Breast epithelium (tissue), 4 donors: ENCODE measurements around the gene ALB. TPM values are rescaled to one million over a fixed set of nuclear protein-coding genes. Genes with fewer than 3 reads are reported as not detected.
"Not testable (repeated sequence)": the region's sequence is repeated elsewhere in the genome, so short reads cannot be mapped to it uniquely, and the experiment has no call there.

Source experiments
- DNase-seq, 2 donors: peaks; one replicate each; pipeline ENCODE4 v3.0.0-alpha.2; 2019; ENCODE audit warnings: low spot score in 2 of 2
- H3K27ac ChIP-seq, 2 donors: fragments of 200-600 bp; sonication (generic) in 1 of 2; one replicate each; pipeline ENCODE4 v1.5.1; 2016 to 2019; ENCODE audit warnings: mild to moderate bottlenecking in 1 of 2
- H3K27me3 ChIP-seq, 2 donors: fragments of 200-600 bp; sonication (generic) in 1 of 2; one replicate each; pipeline versions ENCODE4 v1.5.1 to v1.6.0; 2017 to 2019; ENCODE audit warnings: control low read depth in 1 of 2, mild to moderate bottlenecking in 1 of 2
- H3K36me3 ChIP-seq: fragments of 200-600 bp; one replicate; pipeline ENCODE4 v1.5.1; 2019
- H3K4me1 ChIP-seq, 2 donors: fragments of 200-600 bp; sonication (generic); one replicate each; pipeline ENCODE4 v1.5.1; 2016 to 2019; ENCODE audit warnings: control low read depth in 1 of 2
- H3K4me3 ChIP-seq, 3 donors: fragments of 200-600 bp; sonication (generic); 1 replicate in 2 of 3; 2 replicates in 1 of 3; pipeline ENCODE4 v1.5.1; 2016 to 2019; ENCODE audit warnings: mild to moderate bottlenecking in 3 of 3, moderate library complexity in 2 of 3
- H3K9me3 ChIP-seq, 2 donors: fragments of 200-600 bp; sonication (generic) in 1 of 2; one replicate each; pipeline ENCODE4 v1.5.1; 2016 to 2019; ENCODE audit warnings: control low read depth in 1 of 2
- POLR2A ChIP-seq: fragments of 450-650 bp; IDR thresholded peaks from one replicate; pipeline ENCODE4 v1.6.1; 2016; ENCODE audit warnings: antibody characterized with exemption, mild to moderate bottlenecking, moderate library complexity
- POLR2AphosphoS5 ChIP-seq, 3 donors: sonication (generic); formaldehyde crosslinking; IDR thresholded peaks; one replicate each; pipeline ENCODE4 v1.6.1; 2017; ENCODE audit warnings: antibody characterized with exemption in 3 of 3
- intact Hi-C: fragments of 100-400 bp; cut with DNase I; formaldehyde crosslinking; loops from one replicate; pipeline ENCODE4 v1.15.1; 2023; ENCODE audit warnings: low total_unique reads
- total RNA-seq, 3 donors: library from RNA; depleted of rRNA; stranded (reverse); fragments of >200 nt; gene quantifications; one replicate each; pipeline ENCODE4 v1.1.0, GENCODE V29; 2016
- TF ChIP-seq, protein P1 (sequence below), 3 donors: fragments of 450-650 bp; IDR thresholded peaks; one replicate each; pipeline ENCODE4 v1.5.1; 2016 to 2017; ENCODE audit warnings: antibody characterized with exemption in 3 of 3, mild to moderate bottlenecking in 3 of 3, moderate library complexity in 3 of 3

The ALB gene
- total RNA-seq, 3 donors from 2014 or later: 0.66 to 9.1 TPM; not detected in 1

DNA sequence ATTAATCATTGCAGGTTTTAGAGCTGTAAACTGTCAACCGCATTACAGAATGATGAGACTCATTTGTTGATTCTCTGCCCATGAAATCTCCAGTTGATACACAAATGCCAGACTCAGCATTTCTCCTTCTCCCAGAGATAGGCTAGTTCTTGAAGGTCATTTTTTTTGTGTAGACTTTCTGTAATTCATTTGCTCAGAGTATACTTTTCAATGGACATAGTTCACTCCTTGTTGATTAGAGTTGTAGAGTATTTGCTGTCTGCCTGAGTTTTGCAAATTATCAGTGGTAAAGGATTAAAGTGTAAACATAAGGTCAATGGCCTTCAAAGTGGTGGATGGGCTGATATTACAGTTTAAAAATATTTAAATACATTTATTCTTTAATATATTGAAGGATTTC lies 15.2 kb upstream of the ALB start:
- intact Hi-C loops: no loop called here
- Histone ChIP-seq H3K9me3 (no peaks in the 10 kb centered on the region), H3K4me1 (no peaks in the 10 kb centered on the region)

DNA sequence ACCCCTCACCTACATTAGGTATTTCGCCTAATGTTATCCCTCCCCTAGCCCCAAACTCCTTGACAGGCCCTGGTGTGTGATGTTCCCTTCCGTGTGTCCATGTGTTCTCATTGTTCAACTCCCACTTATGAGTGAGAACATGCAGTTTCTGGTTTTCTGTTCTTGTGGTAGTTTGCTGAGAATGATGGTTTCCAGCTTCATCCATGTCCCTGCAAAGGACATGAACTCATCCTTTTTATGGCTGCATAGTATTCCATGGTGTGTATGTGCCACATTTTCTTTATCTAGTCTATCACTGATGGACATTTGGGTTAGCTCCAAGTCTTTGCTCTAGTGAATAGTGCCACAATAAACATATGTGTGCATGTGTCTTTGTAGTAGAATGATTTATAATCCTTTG lies 14.4 kb upstream of the ALB start:
- H3K36me3 ChIP-seq, H3K4me3 ChIP-seq, DNase-seq, H3K27me3 ChIP-seq, H3K9me3 ChIP-seq, intact Hi-C loops, H3K27ac ChIP-seq, H3K4me1 ChIP-seq: not testable (repeated sequence)

More for the DNA sequence above, 15.2 kb upstream of the ALB start:
- TF ChIP-seq POLR2AphosphoS5 (IDR thresholded peaks at IDR 0.05) (no peak), POLR2A (no peak)
- TF ChIP-seq, protein P1, sequence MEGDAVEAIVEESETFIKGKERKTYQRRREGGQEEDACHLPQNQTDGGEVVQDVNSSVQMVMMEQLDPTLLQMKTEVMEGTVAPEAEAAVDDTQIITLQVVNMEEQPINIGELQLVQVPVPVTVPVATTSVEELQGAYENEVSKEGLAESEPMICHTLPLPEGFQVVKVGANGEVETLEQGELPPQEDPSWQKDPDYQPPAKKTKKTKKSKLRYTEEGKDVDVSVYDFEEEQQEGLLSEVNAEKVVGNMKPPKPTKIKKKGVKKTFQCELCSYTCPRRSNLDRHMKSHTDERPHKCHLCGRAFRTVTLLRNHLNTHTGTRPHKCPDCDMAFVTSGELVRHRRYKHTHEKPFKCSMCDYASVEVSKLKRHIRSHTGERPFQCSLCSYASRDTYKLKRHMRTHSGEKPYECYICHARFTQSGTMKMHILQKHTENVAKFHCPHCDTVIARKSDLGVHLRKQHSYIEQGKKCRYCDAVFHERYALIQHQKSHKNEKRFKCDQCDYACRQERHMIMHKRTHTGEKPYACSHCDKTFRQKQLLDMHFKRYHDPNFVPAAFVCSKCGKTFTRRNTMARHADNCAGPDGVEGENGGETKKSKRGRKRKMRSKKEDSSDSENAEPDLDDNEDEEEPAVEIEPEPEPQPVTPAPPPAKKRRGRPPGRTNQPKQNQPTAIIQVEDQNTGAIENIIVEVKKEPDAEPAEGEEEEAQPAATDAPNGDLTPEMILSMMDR (IDR thresholded peaks at IDR 0.05): no peak
- Histone ChIP-seq H3K27me3 (no peaks in the 10 kb centered on the region), H3K36me3 (no peaks in the 10 kb centered on the region), H3K4me3 (no peak overlapping the region), H3K27ac (no peak overlapping the region)
- no peak for DNase-seq

DNA sequence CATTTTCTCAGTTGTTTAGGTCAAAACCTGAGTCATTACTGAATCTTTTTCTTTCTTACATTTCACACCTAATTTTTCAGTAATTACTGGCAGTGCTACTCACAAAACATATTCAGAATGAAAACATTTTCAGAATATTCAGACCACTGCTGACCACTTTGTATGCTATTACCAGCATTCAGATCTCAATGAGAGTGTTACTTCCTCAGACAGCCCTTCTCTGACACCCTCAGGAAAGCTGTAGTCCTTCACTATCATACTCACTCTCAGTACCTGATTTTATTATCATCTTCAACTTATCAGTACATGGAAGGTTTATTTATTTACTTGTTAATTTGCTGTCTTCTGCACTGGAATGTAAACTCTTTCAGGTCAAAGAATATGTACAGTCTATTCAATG lies 12.3 kb upstream of the ALB start:
- H3K9me3 ChIP-seq: no peaks in the 10 kb centered on the region
- DNase-seq: no peak
- TF ChIP-seq POLR2A (no peak), POLR2AphosphoS5 (IDR thresholded peaks at IDR 0.05) (no peak)
- TF ChIP-seq, protein P1 (IDR thresholded peaks at IDR 0.05): no peak
- H3K27ac ChIP-seq: no peak overlapping the region
- intact Hi-C loops: no loop called here
- no peaks in the 10 kb centered on the region for H3K4me1 ChIP-seq
- H3K27me3 ChIP-seq: no peaks in the 10 kb centered on the region
- H3K4me3 ChIP-seq: no peak overlapping the region
- no peaks in the 10 kb centered on the region for H3K36me3 ChIP-seq

DNA sequence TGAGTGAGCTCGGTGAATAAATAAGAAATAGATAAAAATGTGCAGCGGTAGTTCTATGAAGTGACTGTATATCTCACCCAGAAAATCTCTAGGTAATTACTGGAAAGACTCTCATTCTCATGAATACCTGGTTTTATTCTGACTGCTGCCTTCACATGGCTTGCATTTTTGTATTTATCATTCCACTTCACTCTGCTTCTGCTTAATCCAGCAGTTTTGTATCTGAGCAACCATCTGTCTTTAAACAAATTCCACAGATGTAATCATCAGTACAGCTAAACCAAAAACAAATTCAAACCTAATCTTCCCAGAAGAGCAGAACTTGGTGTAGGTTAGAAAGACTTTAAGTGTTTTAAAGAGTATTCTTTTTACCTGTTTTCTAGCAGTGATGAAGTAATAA lies 11.2 kb upstream of the ALB start:
- Histone ChIP-seq H3K36me3 (no peaks in the 10 kb centered on the region), H3K9me3 (no peaks in the 10 kb centered on the region), H3K27ac (no peak overlapping the region), H3K4me1 (no peaks in the 10 kb centered on the region), H3K27me3 (no peaks in the 10 kb centered on the region), H3K4me3 (no peak overlapping the region)
- TF ChIP-seq POLR2AphosphoS5 (IDR thresholded peaks at IDR 0.05): no peak
- no peak for TF ChIP-seq POLR2A
- TF ChIP-seq, protein P1 (IDR thresholded peaks at IDR 0.05): no peak
- no peak for DNase-seq
- intact Hi-C loops: no loop called here

DNA sequence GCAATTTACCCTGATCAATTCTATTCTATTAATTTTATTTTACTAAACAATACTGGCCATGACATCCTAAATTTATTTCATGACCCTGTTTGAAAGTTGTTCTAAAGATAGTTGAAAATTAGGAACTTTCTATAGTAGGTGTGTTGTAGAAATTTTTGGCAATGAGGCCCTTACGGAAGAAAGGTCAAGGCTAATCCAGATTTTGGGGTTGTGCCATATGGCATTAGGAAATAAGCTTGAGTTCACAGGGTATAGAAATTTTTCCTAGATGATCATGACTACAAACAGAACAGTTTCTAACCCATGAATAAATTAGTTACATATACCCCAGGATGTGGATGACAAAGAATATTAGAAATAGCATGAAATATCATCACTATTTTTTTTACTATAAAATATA lies 7.8 kb upstream of the ALB start:
- no peaks in the 10 kb centered on the region for H3K27me3 ChIP-seq
- H3K36me3 ChIP-seq: no peaks in the 10 kb centered on the region
- H3K4me3 ChIP-seq: no peak overlapping the region
- DNase-seq: no peak
- H3K9me3 ChIP-seq: no peaks in the 10 kb centered on the region
- intact Hi-C loops: no loop called here
- H3K4me1 ChIP-seq: no peaks in the 10 kb centered on the region
- no peak overlapping the region for H3K27ac ChIP-seq
- TF ChIP-seq, protein P1 (IDR thresholded peaks at IDR 0.05): no peak
- TF ChIP-seq POLR2AphosphoS5 (IDR thresholded peaks at IDR 0.05): no peak
- no peak for TF ChIP-seq POLR2A
